GM12875 (cell line): ENCODE data around the gene TLE1.
"Not testable (repeated sequence)": the region's sequence is repeated elsewhere in the genome, so short reads cannot be mapped to it uniquely, and the experiment has no call there.

Experiments
- H3K4me3 ChIP-seq: one replicate; pipeline ENCODE4 v1.5.1; 2011; ENCODE audit warnings: low read depth, low read length, control low read depth
- TF ChIP-seq, protein P1 (sequence below): IDR thresholded peaks from 2 replicates; pipeline ENCODE4 v1.5.1; 2011; ENCODE audit warnings: low read depth, mild to moderate bottlenecking, control low read depth, inconsistent platforms, low read length, moderate library complexity, borderline replicate concordance; ENCODE audit not compliant: insufficient read depth

TLE1 gene

DNA sequence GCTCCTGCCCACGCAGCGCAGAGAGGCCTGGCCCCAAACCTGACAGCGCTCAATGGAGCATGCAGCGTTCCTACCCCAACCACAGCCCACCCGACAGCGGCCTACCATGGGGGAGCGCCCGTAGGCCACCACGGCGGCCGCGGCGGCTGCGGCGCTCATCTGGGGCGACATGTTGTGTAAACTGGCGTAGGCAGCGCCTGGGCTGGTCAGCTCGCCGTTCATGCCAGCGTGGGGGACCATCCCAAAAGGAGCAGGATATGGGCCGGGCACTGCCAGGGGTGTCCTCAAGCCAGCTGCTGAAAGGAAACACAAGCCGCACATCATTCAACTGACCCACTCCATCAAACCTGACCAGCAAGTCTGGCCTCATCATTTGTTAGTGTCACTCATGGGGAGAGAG is 77.7 kb downstream of the TLE1 start:
- TF ChIP-seq, protein P1, sequence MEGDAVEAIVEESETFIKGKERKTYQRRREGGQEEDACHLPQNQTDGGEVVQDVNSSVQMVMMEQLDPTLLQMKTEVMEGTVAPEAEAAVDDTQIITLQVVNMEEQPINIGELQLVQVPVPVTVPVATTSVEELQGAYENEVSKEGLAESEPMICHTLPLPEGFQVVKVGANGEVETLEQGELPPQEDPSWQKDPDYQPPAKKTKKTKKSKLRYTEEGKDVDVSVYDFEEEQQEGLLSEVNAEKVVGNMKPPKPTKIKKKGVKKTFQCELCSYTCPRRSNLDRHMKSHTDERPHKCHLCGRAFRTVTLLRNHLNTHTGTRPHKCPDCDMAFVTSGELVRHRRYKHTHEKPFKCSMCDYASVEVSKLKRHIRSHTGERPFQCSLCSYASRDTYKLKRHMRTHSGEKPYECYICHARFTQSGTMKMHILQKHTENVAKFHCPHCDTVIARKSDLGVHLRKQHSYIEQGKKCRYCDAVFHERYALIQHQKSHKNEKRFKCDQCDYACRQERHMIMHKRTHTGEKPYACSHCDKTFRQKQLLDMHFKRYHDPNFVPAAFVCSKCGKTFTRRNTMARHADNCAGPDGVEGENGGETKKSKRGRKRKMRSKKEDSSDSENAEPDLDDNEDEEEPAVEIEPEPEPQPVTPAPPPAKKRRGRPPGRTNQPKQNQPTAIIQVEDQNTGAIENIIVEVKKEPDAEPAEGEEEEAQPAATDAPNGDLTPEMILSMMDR = no peak

DNA sequence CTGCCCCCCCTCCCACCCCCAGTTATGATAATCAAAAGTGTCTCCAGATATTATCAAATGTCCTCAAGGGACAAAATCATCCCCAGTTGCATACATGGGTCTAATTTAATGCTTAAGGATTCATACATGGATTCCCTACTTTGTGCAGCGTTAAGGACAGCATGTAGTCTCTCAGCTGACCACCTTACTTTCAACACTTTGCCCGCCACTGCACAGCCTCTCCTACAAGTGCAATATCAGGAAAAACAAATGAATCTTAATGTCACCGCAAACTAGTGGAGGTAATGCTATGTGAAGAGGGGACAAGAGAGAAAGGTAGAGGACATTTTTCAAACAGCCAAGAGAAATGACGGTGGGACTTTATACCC is 78.6 kb downstream of the TLE1 start:
- no peak overlapping the region for H3K4me3 ChIP-seq
- TF ChIP-seq, protein P1 = no peak

More for the DNA sequence above, 77.7 kb downstream of the TLE1 start:
- H3K4me3 ChIP-seq = no peak overlapping the region

DNA sequence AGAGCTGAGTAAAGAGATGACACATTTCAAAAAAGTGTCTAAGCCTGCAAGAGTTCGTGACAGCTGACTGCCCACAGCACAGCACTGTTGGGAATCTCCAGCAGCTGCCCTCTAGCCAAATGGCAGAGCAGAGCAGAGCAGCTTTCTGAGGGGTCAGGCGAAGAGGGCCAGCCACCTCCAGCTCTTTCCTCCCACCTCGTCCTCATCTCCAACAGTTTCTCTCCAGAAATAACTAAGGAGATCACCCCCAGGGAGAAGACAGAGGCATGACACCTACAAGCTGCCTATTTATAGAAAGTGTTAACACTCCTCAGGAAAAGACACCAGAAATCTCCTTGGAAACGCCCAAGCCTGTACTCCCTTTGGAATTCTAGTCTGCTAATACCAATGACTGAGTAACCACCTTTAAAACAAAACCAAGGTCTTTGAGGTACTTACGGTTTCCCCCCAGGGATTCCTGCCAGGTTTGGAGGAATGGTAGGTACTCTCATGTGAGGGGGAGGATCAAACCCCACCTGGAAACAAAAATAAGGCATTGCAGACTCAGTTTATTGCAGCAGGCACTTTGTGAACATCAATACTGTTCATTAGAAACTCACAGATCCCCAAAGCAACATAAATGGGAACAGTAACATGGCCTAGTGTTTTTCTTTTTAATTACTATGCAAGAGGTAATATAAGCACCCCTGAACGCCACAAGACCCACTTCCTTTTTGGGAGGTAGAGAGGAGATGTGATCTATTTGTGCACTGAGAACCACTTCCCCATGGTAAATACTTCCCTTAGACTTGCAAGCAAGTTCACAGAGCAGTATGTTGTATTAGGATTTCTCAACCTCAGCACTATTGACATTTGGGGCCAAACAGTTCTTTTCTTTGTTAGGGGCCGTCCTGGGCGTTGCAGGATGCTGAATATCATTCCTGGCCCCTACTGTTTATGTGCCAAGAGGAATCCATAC is 79.3 kb downstream of the TLE1 start:
- no peak overlapping the region for H3K4me3 ChIP-seq
- TF ChIP-seq, protein P1 = no peak

DNA sequence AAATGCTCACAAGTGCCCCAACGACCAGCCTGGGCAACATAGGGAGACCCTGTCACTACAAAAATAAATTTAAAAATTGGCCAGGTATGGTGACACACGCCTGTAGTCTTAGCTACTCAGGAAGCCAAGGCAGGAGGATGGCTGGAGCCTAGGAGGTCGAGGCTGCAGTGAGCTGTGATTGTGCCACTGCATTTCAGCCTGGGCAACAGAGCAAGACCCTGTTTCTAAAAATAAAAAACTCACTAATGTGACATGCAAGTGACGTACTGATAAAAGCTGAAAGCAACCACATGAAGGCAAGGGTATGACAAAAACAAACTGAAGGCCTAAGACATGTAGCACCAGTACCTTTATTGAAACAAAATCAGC is 81.1 kb downstream of the TLE1 start:
- H3K4me3 ChIP-seq = no peak overlapping the region
- TF ChIP-seq, protein P1 = no peak

DNA sequence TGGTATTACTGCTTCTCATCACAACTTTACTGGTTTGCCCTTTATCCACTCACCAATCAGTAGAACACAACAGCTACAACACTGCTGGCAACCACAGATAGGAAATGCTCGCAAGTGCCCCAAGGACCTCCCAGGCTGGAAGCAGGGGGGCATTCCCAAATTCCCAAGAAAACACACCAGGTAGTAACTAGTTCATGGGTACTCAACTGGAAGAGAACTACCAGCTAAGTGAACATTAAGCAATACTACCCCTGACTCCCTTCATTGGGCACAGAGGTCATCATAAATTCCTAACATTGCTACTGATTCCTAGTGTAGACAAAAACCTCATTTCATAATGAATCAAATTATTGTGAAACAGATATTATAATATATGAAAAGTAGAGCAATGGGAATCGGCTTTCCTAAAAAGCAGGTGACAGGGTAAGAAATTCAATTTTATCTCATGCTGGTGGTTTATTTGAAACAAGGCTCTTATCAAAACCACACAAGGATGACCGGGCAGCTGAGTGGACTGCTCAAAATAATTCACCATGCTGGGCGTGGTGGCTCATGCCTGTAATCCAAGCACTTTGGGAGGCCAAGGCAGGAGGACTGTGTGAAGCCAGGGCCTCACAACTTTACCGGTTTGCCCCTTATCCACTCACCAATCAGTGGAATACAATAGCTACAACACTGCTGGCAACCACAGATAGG is 81.6 kb downstream of the TLE1 start:
- no peak overlapping the region for H3K4me3 ChIP-seq
- TF ChIP-seq, protein P1 = no peak

DNA sequence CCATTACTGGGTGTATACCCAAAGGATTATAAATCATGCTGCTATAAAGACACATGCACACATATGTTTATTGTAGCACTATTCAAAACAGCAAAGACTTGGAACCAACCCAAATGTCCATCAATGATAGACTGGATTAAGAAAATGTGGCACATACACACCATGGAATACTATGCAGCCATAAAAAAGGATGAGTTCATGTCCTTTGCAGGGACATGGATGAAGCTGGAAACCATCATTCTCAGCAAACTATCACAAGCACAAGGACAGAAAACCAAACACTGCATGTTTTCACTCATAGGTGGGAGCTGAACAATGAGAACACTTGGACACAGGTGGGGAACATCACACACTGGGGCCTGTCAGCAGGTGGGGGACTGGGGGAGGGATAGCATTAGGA is 83.1 kb downstream of the TLE1 start:
- H3K4me3 ChIP-seq = not testable (repeated sequence)

DNA sequence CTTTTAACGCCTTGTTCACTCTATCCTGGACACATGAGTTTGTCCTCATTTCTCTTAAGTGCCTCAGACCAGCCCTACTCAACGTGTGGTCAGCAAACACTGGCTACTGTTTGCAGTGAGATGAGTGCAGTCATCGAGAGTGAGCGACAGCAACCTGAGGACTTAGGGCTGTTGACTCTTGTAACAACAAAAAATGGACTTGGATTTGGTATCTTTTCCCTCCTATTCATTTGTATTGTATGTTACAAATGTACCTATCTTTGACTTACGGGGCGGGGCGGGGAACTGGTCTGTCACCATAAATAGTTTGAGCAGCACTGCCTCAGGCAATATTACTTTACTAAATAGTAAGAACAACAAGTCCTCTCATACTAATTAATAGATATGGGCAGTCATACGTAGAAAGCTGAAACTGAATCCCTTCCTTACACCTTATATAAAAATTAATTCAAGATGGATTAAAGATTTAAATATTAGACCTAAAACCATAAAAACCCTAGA is 84.1 kb downstream of the TLE1 start:
- no peak overlapping the region for H3K4me3 ChIP-seq

More for the DNA sequence above, 84.1 kb downstream of the TLE1 start:
- TF ChIP-seq, protein P1 = no peak
